Stomach (tissue), 4 donors: ENCODE data around the gene ACAD8.

Experiments used
- EP300 ChIP-seq: sonication (generic); formaldehyde crosslinking; IDR thresholded peaks from one replicate; pipeline ENCODE4 v1.6.1; 2017; ENCODE audit warnings: antibody characterized with exemption
- POLR2A ChIP-seq, 4 donors: fragments of 450-650 bp; IDR thresholded peaks; one replicate each; pipeline ENCODE4 v1.6.1; 2016; ENCODE audit warnings: antibody characterized with exemption in 4 of 4, control low read depth in 2 of 4, mild to moderate bottlenecking in 1 of 4, moderate library complexity in 1 of 4
- POLR2AphosphoS5 ChIP-seq, 3 donors: sonication (generic); formaldehyde crosslinking; IDR thresholded peaks; one replicate each; pipeline ENCODE4 v1.6.1; 2016; ENCODE audit warnings: antibody characterized with exemption in 3 of 3
- TF ChIP-seq, protein P1 (sequence below), 7 experiments: fragments of 450-650 bp in 4 of 7; fragments of 200-600 bp in 3 of 7; sonication (generic) in 3 of 7; IDR thresholded peaks; one replicate each; pipeline ENCODE4 v1.5.1; 2016 to 2019; ENCODE audit warnings: antibody characterized with exemption in 7 of 7, control low read depth in 2 of 7, mild to moderate bottlenecking in 1 of 7

DNA sequence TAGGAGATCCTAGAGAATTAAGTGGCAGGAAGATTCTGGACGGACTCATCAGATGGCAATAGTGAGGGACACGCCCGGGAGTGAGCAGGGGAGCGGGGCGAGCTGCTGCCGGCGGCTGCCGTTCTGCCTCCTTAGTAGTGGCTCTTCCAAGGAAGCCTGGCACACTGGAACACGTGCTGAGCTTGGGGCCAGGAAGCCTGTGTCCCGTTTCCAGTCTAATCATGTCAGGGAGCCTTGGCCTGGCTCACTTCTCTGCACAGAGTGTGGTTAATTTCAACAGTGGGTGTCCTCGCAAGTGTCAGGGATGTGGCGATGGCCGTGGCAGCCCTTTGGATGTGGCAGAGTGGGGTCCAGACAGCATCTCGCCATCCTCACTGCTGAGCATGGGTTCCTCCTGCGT lies 39.3 kb downstream of the ACAD8 start:
- TF ChIP-seq, protein P1, sequence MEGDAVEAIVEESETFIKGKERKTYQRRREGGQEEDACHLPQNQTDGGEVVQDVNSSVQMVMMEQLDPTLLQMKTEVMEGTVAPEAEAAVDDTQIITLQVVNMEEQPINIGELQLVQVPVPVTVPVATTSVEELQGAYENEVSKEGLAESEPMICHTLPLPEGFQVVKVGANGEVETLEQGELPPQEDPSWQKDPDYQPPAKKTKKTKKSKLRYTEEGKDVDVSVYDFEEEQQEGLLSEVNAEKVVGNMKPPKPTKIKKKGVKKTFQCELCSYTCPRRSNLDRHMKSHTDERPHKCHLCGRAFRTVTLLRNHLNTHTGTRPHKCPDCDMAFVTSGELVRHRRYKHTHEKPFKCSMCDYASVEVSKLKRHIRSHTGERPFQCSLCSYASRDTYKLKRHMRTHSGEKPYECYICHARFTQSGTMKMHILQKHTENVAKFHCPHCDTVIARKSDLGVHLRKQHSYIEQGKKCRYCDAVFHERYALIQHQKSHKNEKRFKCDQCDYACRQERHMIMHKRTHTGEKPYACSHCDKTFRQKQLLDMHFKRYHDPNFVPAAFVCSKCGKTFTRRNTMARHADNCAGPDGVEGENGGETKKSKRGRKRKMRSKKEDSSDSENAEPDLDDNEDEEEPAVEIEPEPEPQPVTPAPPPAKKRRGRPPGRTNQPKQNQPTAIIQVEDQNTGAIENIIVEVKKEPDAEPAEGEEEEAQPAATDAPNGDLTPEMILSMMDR (IDR thresholded peaks at IDR 0.05): no peak
- TF ChIP-seq EP300: no peak
- no peak for TF ChIP-seq POLR2AphosphoS5 (IDR thresholded peaks at IDR 0.05)
- TF ChIP-seq POLR2A (IDR thresholded peaks at IDR 0.05): no peak
